Measurements from ENCODE around the gene KIAA1217.

The KIAA1217 gene

GRCh38 chr10:24378126-24378920 lies 169.4 kb downstream of the KIAA1217 start:
- DNase-seq: no peak

GRCh38 chr10:24381235-24382010 lies 172.5 kb downstream of the KIAA1217 start:
- DNase-seq: no peak

- DNase-seq: no peak
These were observed 173.1 kb downstream of the KIAA1217 start for GRCh38 chr10:24382045-24382444.

- DNase-seq: peak; percentile 26
These were observed 173.6 kb downstream of the KIAA1217 start for GRCh38 chr10:24382596-24382978.

GRCh38 chr10:24382979-24383663 lies 174.2 kb downstream of the KIAA1217 start:
- DNase-seq: peak; percentile 29

- peak; percentile 63 for DNase-seq
These were observed 174.8 kb downstream of the KIAA1217 start for GRCh38 chr10:24383681-24384106.

GRCh38 chr10:24384954-24385353 lies 176.0 kb downstream of the KIAA1217 start:
- DNase-seq: no peak

GRCh38 chr10:24385776-24386175 lies 176.8 kb downstream of the KIAA1217 start:
- no peak for DNase-seq

GRCh38 chr10:24390146-24390700 lies 181.3 kb downstream of the KIAA1217 start:
- DNase-seq: no peak

- DNase-seq: no peak
These were observed 181.8 kb downstream of the KIAA1217 start for GRCh38 chr10:24390746-24391145.

- DNase-seq: no peak
These were observed 184.3 kb downstream of the KIAA1217 start for GRCh38 chr10:24393201-24393600.

- DNase-seq: no peak
These were observed 185.7 kb downstream of the KIAA1217 start for GRCh38 chr10:24394461-24395190.

- no peak for DNase-seq
These were observed 187.5 kb downstream of the KIAA1217 start for GRCh38 chr10:24396396-24396795.

GRCh38 chr10:24397662-24398061 lies 188.7 kb downstream of the KIAA1217 start:
- DNase-seq: no peak

- DNase-seq: no peak
These were observed 195.6 kb downstream of the KIAA1217 start for GRCh38 chr10:24404567-24404966.

- DNase-seq: no peak
These were observed 196.7 kb downstream of the KIAA1217 start for GRCh38 chr10:24405635-24406034.

GRCh38 chr10:24406809-24407483 lies 198.0 kb downstream of the KIAA1217 start:
- no peak for DNase-seq

- no peak for DNase-seq
These were observed 199.0 kb downstream of the KIAA1217 start for GRCh38 chr10:24407928-24408327.

GRCh38 chr10:24408365-24408764 lies 199.4 kb downstream of the KIAA1217 start:
- DNase-seq: no peak

GRCh38 chr10:24414597-24414996 lies 205.7 kb downstream of the KIAA1217 start:
- DNase-seq: no peak

- DNase-seq: no peak
These were observed 206.7 kb downstream of the KIAA1217 start for GRCh38 chr10:24415455-24416125.

Data from activated CD4-positive, alpha-beta T cell treated with anti-CD3 and anti-CD28 coated beads for 48 hours (primary cell).